Skeletal muscle tissue (tissue), 2 donors: ENCODE results near the gene RAB31. TPM values are rescaled to one million over a fixed set of nuclear protein-coding genes. Genes with fewer than 3 reads are reported as not detected.

ENCODE experiments used
- small RNA-seq: library from RNA; depleted of rRNA; stranded (forward); fragments of <200 nt; gene quantifications from one replicate; pipeline ENCODE3, GENCODE V24; 2014
- total RNA-seq: library from RNA; depleted of rRNA; stranded (reverse); fragments of >200 nt; gene quantifications from one replicate; pipeline ENCODE4 v1.2.3, GENCODE V29; 2014

The RAB31 gene
- total RNA-seq, 1 donor from 2014 or later = 16.7 TPM

Small RNAs within 50 kb of the gene (small RNA-seq; reads per million reads assigned to genes)
- not detected for gene RN7SL862P
- gene RNA5SP449 = not detected

Other genes with a start within 250 kb of the RAB31 start
- gene RALBP1, start 232.8 kb upstream of the RAB31 start, total RNA-seq = 29.2 TPM
- 151 TPM for gene PPP4R1, start 93.7 kb upstream of the RAB31 start, total RNA-seq
- not detected for gene TXNDC2, start 177.7 kb downstream of the RAB31 start, total RNA-seq
- gene VAPA, start 205.7 kb downstream of the RAB31 start, total RNA-seq = 127 TPM